HUES48 (cell line): ENCODE data around the gene CACNA1E.

Experiments
- H3K27ac ChIP-seq: one replicate; pipeline ENCODE4 v1.7.0; 2013; ENCODE audit warnings: low read depth, low read length, inconsistent platforms
- H3K27me3 ChIP-seq: 2 replicates; pipeline ENCODE4 v1.6.1; 2013; ENCODE audit warnings: mild to moderate bottlenecking, low read length; ENCODE audit not compliant: control insufficient read depth, insufficient read depth
- H3K36me3 ChIP-seq: 2 replicates; pipeline ENCODE4 v1.6.1; 2013; ENCODE audit warnings: low read length; ENCODE audit not compliant: control insufficient read depth, insufficient read depth
- H3K4me1 ChIP-seq: 2 replicates; pipeline ENCODE4 v1.6.1; 2013; ENCODE audit warnings: mild to moderate bottlenecking, low read length; ENCODE audit not compliant: control insufficient read depth, insufficient read depth
- H3K4me3 ChIP-seq: 2 replicates; pipeline ENCODE4 v1.5.1; 2013; ENCODE audit warnings: mild to moderate bottlenecking, low read depth, low read length
- H3K9ac ChIP-seq: 2 replicates; pipeline ENCODE4 v1.6.1; 2013; ENCODE audit warnings: mild to moderate bottlenecking, low read depth, low read length, moderate library complexity
- H3K9me3 ChIP-seq: 2 replicates; pipeline ENCODE4 v1.6.1; 2013; ENCODE audit warnings: low read length; ENCODE audit not compliant: control insufficient read depth, insufficient read depth

Gene CACNA1E

GRCh38 chr1:181659321-181659957 is 176.1 kb downstream of the CACNA1E start:
- Histone ChIP-seq H3K9ac (no peak overlapping the region), H3K36me3 (no peaks in the 10 kb centered on the region), H3K27ac (no peak overlapping the region), H3K4me1 (peaks cover 7% of the 10 kb centered on the region; the same call in 1 of the 2 replicates), H3K27me3 (no peaks in the 10 kb centered on the region), H3K4me3 (no peak overlapping the region), H3K9me3 (no peaks in the 10 kb centered on the region)

GRCh38 chr1:181660621-181661020 is 177.3 kb downstream of the CACNA1E start:
- no peak overlapping the region for H3K4me3 ChIP-seq
- H3K9me3 ChIP-seq: no peaks in the 10 kb centered on the region
- no peak overlapping the region for H3K27ac ChIP-seq
- no peak overlapping the region for H3K9ac ChIP-seq
- H3K4me1 ChIP-seq: peaks cover 7% of the 10 kb centered on the region; the same call in 1 of the 2 replicates
- H3K27me3 ChIP-seq: no peaks in the 10 kb centered on the region
- H3K36me3 ChIP-seq: no peaks in the 10 kb centered on the region

GRCh38 chr1:181661569-181661968 is 178.3 kb downstream of the CACNA1E start:
- H3K4me1 ChIP-seq: peaks cover 7% of the 10 kb centered on the region; the same call in 1 of the 2 replicates
- no peak overlapping the region for H3K9ac ChIP-seq
- H3K4me3 ChIP-seq: no peak overlapping the region
- no peaks in the 10 kb centered on the region for H3K36me3 ChIP-seq
- H3K9me3 ChIP-seq: no peaks in the 10 kb centered on the region
- no peak overlapping the region for H3K27ac ChIP-seq
- no peaks in the 10 kb centered on the region for H3K27me3 ChIP-seq

- Histone ChIP-seq H3K9ac (no peak overlapping the region), H3K4me3 (no peak overlapping the region), H3K36me3 (no peaks in the 10 kb centered on the region), H3K4me1 (peaks cover 7% of the 10 kb centered on the region; the same call in 1 of the 2 replicates), H3K27me3 (no peaks in the 10 kb centered on the region), H3K27ac (no peak overlapping the region), H3K9me3 (no peaks in the 10 kb centered on the region)
Observed at GRCh38 chr1:181662606-181663005, 179.3 kb downstream of the CACNA1E start.

GRCh38 chr1:181664543-181664942 is 181.2 kb downstream of the CACNA1E start:
- no peaks in the 10 kb centered on the region for H3K36me3 ChIP-seq
- no peak overlapping the region for H3K9ac ChIP-seq
- H3K27ac ChIP-seq: no peak overlapping the region
- H3K9me3 ChIP-seq: no peaks in the 10 kb centered on the region
- peaks cover 10% of the 10 kb centered on the region; the same call in 1 of the 2 replicates for H3K4me1 ChIP-seq
- no peaks in the 10 kb centered on the region for H3K27me3 ChIP-seq
- H3K4me3 ChIP-seq: no peak overlapping the region

GRCh38 chr1:181669246-181669645 is 185.9 kb downstream of the CACNA1E start:
- no peaks in the 10 kb centered on the region for H3K27me3 ChIP-seq
- no peak overlapping the region for H3K27ac ChIP-seq
- H3K4me3 ChIP-seq: no peak overlapping the region
- H3K36me3 ChIP-seq: no peaks in the 10 kb centered on the region
- 0 out of 2 replicates have a peak, but pooled peaks cover 3% of the 10 kb centered on the region for H3K4me1 ChIP-seq
- H3K9me3 ChIP-seq: no peaks in the 10 kb centered on the region
- no peak overlapping the region for H3K9ac ChIP-seq

GRCh38 chr1:181674617-181675016 is 191.3 kb downstream of the CACNA1E start:
- Histone ChIP-seq H3K27ac (no peak overlapping the region), H3K4me1 (no peaks in the 10 kb centered on the region; the same call in 1 of the 2 replicates), H3K9me3 (no peaks in the 10 kb centered on the region), H3K4me3 (no peak overlapping the region), H3K36me3 (no peaks in the 10 kb centered on the region), H3K9ac (no peak overlapping the region), H3K27me3 (no peaks in the 10 kb centered on the region)

GRCh38 chr1:181675091-181675917 is 192.0 kb downstream of the CACNA1E start:
- H3K36me3 ChIP-seq: no peaks in the 10 kb centered on the region
- no peaks in the 10 kb centered on the region for H3K9me3 ChIP-seq
- no peaks in the 10 kb centered on the region; the same call in 1 of the 2 replicates for H3K4me1 ChIP-seq
- no peaks in the 10 kb centered on the region for H3K27me3 ChIP-seq
- no peak overlapping the region for H3K9ac ChIP-seq
- H3K27ac ChIP-seq: no peak overlapping the region
- no peak overlapping the region for H3K4me3 ChIP-seq

GRCh38 chr1:181675918-181676190 is 192.5 kb downstream of the CACNA1E start:
- H3K9ac ChIP-seq: no peak overlapping the region
- no peak overlapping the region for H3K4me3 ChIP-seq
- no peaks in the 10 kb centered on the region for H3K36me3 ChIP-seq
- no peaks in the 10 kb centered on the region; the same call in 1 of the 2 replicates for H3K4me1 ChIP-seq
- no peak overlapping the region for H3K27ac ChIP-seq
- no peaks in the 10 kb centered on the region for H3K9me3 ChIP-seq
- no peaks in the 10 kb centered on the region for H3K27me3 ChIP-seq

- Histone ChIP-seq H3K9ac (no peak overlapping the region), H3K27me3 (no peaks in the 10 kb centered on the region), H3K36me3 (no peaks in the 10 kb centered on the region), H3K9me3 (no peaks in the 10 kb centered on the region), H3K4me3 (no peak overlapping the region), H3K27ac (no peak overlapping the region), H3K4me1 (no peaks in the 10 kb centered on the region; the same call in 1 of the 2 replicates)
Observed at GRCh38 chr1:181676269-181676668, 193.0 kb downstream of the CACNA1E start.

- Histone ChIP-seq H3K9me3 (no peaks in the 10 kb centered on the region), H3K4me1 (no peaks in the 10 kb centered on the region; the same call in 1 of the 2 replicates), H3K36me3 (no peaks in the 10 kb centered on the region), H3K27me3 (no peaks in the 10 kb centered on the region), H3K9ac (no peak overlapping the region), H3K27ac (no peak overlapping the region), H3K4me3 (no peak overlapping the region)
Observed at GRCh38 chr1:181680332-181680731, 197.0 kb downstream of the CACNA1E start.
